ENCODE measurements around the gene METRNL. TPM values are rescaled to one million over a fixed set of nuclear protein-coding genes. Genes with fewer than 3 reads are reported as not detected.

Gene METRNL
- total RNA-seq, 1 experiment from 2014 or later: 58.7 TPM

- BruUV-seq (replicated peaks): no TSS peak
- Histone ChIP-seq H3K9ac (ENCODE audit: low read length) (no peak overlapping the region), H2AFZ (ENCODE audit: low read depth, low read length, poor library complexity, severe bottlenecking) (no peak overlapping the region), H3K27me3 (ENCODE audit: insufficient read depth, low read length) (no peaks in the 10 kb centered on the region), H3K9me2 (ENCODE audit: insufficient read depth) (no peaks in the 10 kb centered on the region), H3K4me1 (ENCODE audit: control insufficient read depth in 1 of 2, insufficient read depth in 2 of 2, low read length in 2 of 2) (peaks cover 13 to 39% of the 10 kb centered on the region in 2 experiments), H3K36me3 (ENCODE audit: control insufficient read depth in 1 of 2, insufficient read depth in 2 of 2, low read length in 2 of 2) (peaks cover under 1 to 2% of the 10 kb centered on the region in 2 experiments; a peak in 2 of 4 replicates), H4K20me1 (ENCODE audit: insufficient read depth) (no peaks in the 10 kb centered on the region), H3K27ac (ENCODE audit: low read depth, low read length) (peak overlapping the region; percentile 59; the same call in 1 of the 2 replicates), H3K4me2 (ENCODE audit: low read length) (no peak overlapping the region), H3K79me2 (ENCODE audit: insufficient read depth, low read length) (no peaks in the 10 kb centered on the region), H3K9me3 (ENCODE audit: control insufficient read depth in 1 of 2, insufficient read depth in 1 of 2, low read depth in 1 of 2, low read length in 2 of 2) (no peaks in the 10 kb centered on the region), H3K4me3 (replicated peaks in 1 of 2; ENCODE audit: low read depth in 1 of 2, low read length in 2 of 2) (no peak overlapping the region)
- RAD21 ChIA-PET (ENCODE audit: low non-redundant PET in 1 of 2, low total read pairs in 2 of 2, uncharacterized antibody in 2 of 2, unreplicated experiment in 2 of 2): no interaction called here
- no peak for DNase-seq (ENCODE audit: low read depth, low spot score)
- POLR2A ChIA-PET: no interaction called here
- intact Hi-C loops (cut with micrococcal nuclease): no loop called here
- CTCF ChIA-PET: no interaction called here
- TF ChIP-seq MAX (IDR thresholded peaks at IDR 0.05): no peak
- no peak for TF ChIP-seq EGR1 (IDR thresholded peaks at IDR 0.05; ENCODE audit: low read depth)
- TF ChIP-seq CTCF (IDR thresholded peaks at IDR 0.05 in 2 of 3, conservative IDR thresholded peaks at IDR 0.05 in 1 of 3; ENCODE audit: borderline replicate concordance in 1 of 3, insufficient read depth in 1 of 3, low read depth in 2 of 3, low read length in 2 of 3): no peak
- no peak for TF ChIP-seq ZNF274 (IDR thresholded peaks at IDR 0.05; ENCODE audit: low read depth, low read length)
- TF ChIP-seq SP1 (IDR thresholded peaks at IDR 0.05; ENCODE audit: low read depth): no peak
- TF ChIP-seq EZH2phosphoT487 (IDR thresholded peaks at IDR 0.05; ENCODE audit: borderline replicate concordance): no peak
- no peak for TF ChIP-seq JUND (IDR thresholded peaks at IDR 0.05)
- no peak for TF ChIP-seq ELF1 (IDR thresholded peaks at IDR 0.05; ENCODE audit: borderline replicate concordance, low read depth)
- ATAC-seq: no peak
Measured at GRCh38 chr17:83100853-83101391, 21.5 kb downstream of the METRNL start.
